Measurements from ENCODE around the gene PCGF2.

PCGF2 gene

GRCh38 chr17:38702916-38703741, 45.0 kb downstream of the PCGF2 start:
- DNase-seq (ENCODE audit: low spot score) = no peak

- DNase-seq (ENCODE audit: low spot score) = peak; percentile 97
These were observed 45.8 kb downstream of the PCGF2 start for GRCh38 chr17:38702166-38702915.

- no peak for DNase-seq (ENCODE audit: low spot score)
These were observed 46.5 kb downstream of the PCGF2 start for GRCh38 chr17:38701504-38702165.

GRCh38 chr17:38698760-38699159, 49.4 kb downstream of the PCGF2 start:
- no peak for DNase-seq (ENCODE audit: low spot score)

GRCh38 chr17:38697061-38697820, 50.9 kb downstream of the PCGF2 start:
- no peak for DNase-seq (ENCODE audit: low spot score)

- no peak for DNase-seq (ENCODE audit: low spot score)
These were observed 54.3 kb downstream of the PCGF2 start for GRCh38 chr17:38693700-38694329.

- no peak for DNase-seq (ENCODE audit: low spot score)
These were observed 57.0 kb downstream of the PCGF2 start for GRCh38 chr17:38691154-38691553.

- DNase-seq (ENCODE audit: low spot score) = peak; percentile 70
These were observed 57.8 kb downstream of the PCGF2 start for GRCh38 chr17:38690386-38690785.

GRCh38 chr17:38687286-38687685, 60.9 kb downstream of the PCGF2 start:
- DNase-seq (ENCODE audit: low spot score) = no peak

GRCh38 chr17:38685491-38685890, 62.6 kb downstream of the PCGF2 start:
- no peak for DNase-seq (ENCODE audit: low spot score)
